GM23248 (cell line): ENCODE measurements around the gene TTC3. TPM values are rescaled to one million over a fixed set of nuclear protein-coding genes. Genes with fewer than 3 reads are reported as not detected.

Source experiments
- DNase-seq: peaks from one replicate; pipeline ENCODE4 v3.0.0-alpha.2; 2015
- H2AFZ ChIP-seq: fragments of 200-600 bp; sonication (generic); 2 replicates; pipeline ENCODE4 v1.6.1; 2016; ENCODE audit warnings: antibody characterized with exemption
- H3F3A ChIP-seq: fragments of 200-600 bp; sonication (generic); 2 replicates; pipeline ENCODE4 v1.6.1; 2016; ENCODE audit warnings: mild to moderate bottlenecking, antibody characterized with exemption, mixed run types; ENCODE audit not compliant: insufficient read depth
- H3K27ac ChIP-seq: fragments of 200-600 bp; sonication (generic); 2 replicates; pipeline ENCODE4 v1.5.1; 2016; ENCODE audit warnings: mild to moderate bottlenecking
- H3K27me3 ChIP-seq: fragments of 200-600 bp; sonication (generic); replicated peaks from 2 replicates; pipeline ENCODE4 v1.6.1; 2016; ENCODE audit warnings: mild to moderate bottlenecking; ENCODE audit not compliant: insufficient read depth
- H3K36me3 ChIP-seq: fragments of 200-600 bp; sonication (generic); 2 replicates; pipeline ENCODE4 v1.6.1; 2016; ENCODE audit warnings: low read depth, mild to moderate bottlenecking
- H3K4me1 ChIP-seq: fragments of 200-600 bp; sonication (generic); 2 replicates; pipeline ENCODE4 v1.6.1; 2016; ENCODE audit warnings: mild to moderate bottlenecking; ENCODE audit not compliant: insufficient read depth
- H3K4me2 ChIP-seq: fragments of 200-600 bp; sonication (generic); one replicate; pipeline ENCODE4 v1.6.1; 2016; ENCODE audit warnings: mild to moderate bottlenecking; ENCODE audit not compliant: unreplicated experiment
- H3K4me3 ChIP-seq: fragments of 200-600 bp; sonication (generic); 2 replicates; pipeline ENCODE4 v1.5.1; 2016; ENCODE audit warnings: mild to moderate bottlenecking
- H3K79me2 ChIP-seq: fragments of 200-600 bp; sonication (generic); 2 replicates; pipeline ENCODE4 v1.6.1; 2016; ENCODE audit warnings: mild to moderate bottlenecking; ENCODE audit not compliant: insufficient read depth
- H3K9ac ChIP-seq: fragments of 200-600 bp; sonication (generic); 2 replicates; pipeline ENCODE4 v1.6.1; 2016; ENCODE audit warnings: mild to moderate bottlenecking
- H3K9me2 ChIP-seq: fragments of 200-600 bp; sonication (generic); 2 replicates; pipeline ENCODE4 v1.6.1; 2016; ENCODE audit warnings: mixed run types, mild to moderate bottlenecking, moderate library complexity; ENCODE audit not compliant: insufficient read depth
- H3K9me3 ChIP-seq: fragments of 200-600 bp; sonication (generic); one replicate; pipeline ENCODE4 v1.6.1; 2017; ENCODE audit warnings: low read depth
- H4K20me1 ChIP-seq: fragments of 200-600 bp; sonication (generic); 2 replicates; pipeline ENCODE4 v1.6.0; 2016; ENCODE audit not compliant: insufficient read depth
- EZH2 ChIP-seq: fragments of 200-600 bp; sonication (generic); IDR thresholded peaks from 2 replicates; pipeline ENCODE4 v1.6.1; 2018; ENCODE audit warnings: antibody characterized with exemption, mild to moderate bottlenecking; ENCODE audit not compliant: insufficient read depth, poor library complexity, severe bottlenecking
- EZH2phosphoT487 ChIP-seq: fragments of 200-600 bp; sonication (generic); IDR thresholded peaks from 2 replicates; pipeline ENCODE4 v1.6.1; 2018; ENCODE audit warnings: antibody characterized with exemption, moderate library complexity, mild to moderate bottlenecking, low read depth; ENCODE audit not compliant: insufficient read depth
- WGBS, 2 experiments: methylation state at CpG; one replicate each; pipeline ENCODE4 v1.1.6; 2015 to 2017; ENCODE audit warnings: low lambda C conversion rate in 2 of 2, low coverage in 1 of 2; ENCODE audit errors: missing lambda C conversion rate in 2 of 2; 5-methylcytosine and 5-hydroxymethylcytosine counted together
- in situ Hi-C: fragments of 300-500 bp; cut with MboI; formaldehyde crosslinking; loops from 2 replicates; pipeline ENCODE4 v1.15.0; 2020
- polyA plus RNA-seq: library from polyadenylated mRNA; unstranded; fragments of >200 nt; fragmentation: Nextera tagmentation; extraction: Ambion mirVana; gene quantifications from 2 replicates; pipeline ENCODE4 v1.2.1, GENCODE V29; 2016
- total RNA-seq: library from RNA; depleted of rRNA; stranded (reverse); fragments of >200 nt; shearing (Covaris generic); gene quantifications from 2 replicates; pipeline ENCODE4 v1.2.3, GENCODE V29; 2014

TTC3 gene
- total and polyA plus RNA-seq, 2 experiments from 2014 or later: 204 to 216 TPM

- H3K4me2 ChIP-seq: no peak overlapping the region
- no peak overlapping the region for H2AFZ ChIP-seq
- 0 out of 2 replicates have a peak, but pooled peaks cover 13% of the 10 kb centered on the region for H3F3A ChIP-seq
- no peak for DNase-seq
- no peaks in the 10 kb centered on the region for H3K9me2 ChIP-seq
- H3K9me3 ChIP-seq: no peaks in the 10 kb centered on the region
- in situ Hi-C loops: no loop called here
- H3K79me2 ChIP-seq: peaks cover 21% of the 10 kb centered on the region
- H3K27ac ChIP-seq: no peak overlapping the region
- 93 to 97% methylated on average over 35 to 37 of the region's 38 CpGs for WGBS, 2 experiments
- TF ChIP-seq EZH2: no peak
- no peaks in the 10 kb centered on the region for H3K4me1 ChIP-seq
- no peak overlapping the region for H3K4me3 ChIP-seq
- H4K20me1 ChIP-seq: no peaks in the 10 kb centered on the region
- H3K27me3 ChIP-seq: no peaks in the 10 kb centered on the region
- H3K9ac ChIP-seq: no peak overlapping the region
- H3K36me3 ChIP-seq: peaks cover 36% of the 10 kb centered on the region
Observed at GRCh38 chr21:37227071-37228002, 154.3 kb downstream of the TTC3 start.

- no peaks in the 10 kb centered on the region for H3K27me3 ChIP-seq
- no peak overlapping the region for H3K4me2 ChIP-seq
- H3K4me3 ChIP-seq: no peak overlapping the region
- H3K9ac ChIP-seq: no peak overlapping the region
- DNase-seq: no peak
- no peaks in the 10 kb centered on the region for H4K20me1 ChIP-seq
- in situ Hi-C loops: no loop called here
- no peaks in the 10 kb centered on the region for H3K4me1 ChIP-seq
- 98 to 99% methylated on average over 15 to 16 of the region's 16 CpGs for WGBS, 2 experiments
- H3K9me3 ChIP-seq: no peaks in the 10 kb centered on the region
- H3K9me2 ChIP-seq: no peaks in the 10 kb centered on the region
- 0 out of 2 replicates have a peak, but pooled peaks cover 11% of the 10 kb centered on the region for H3F3A ChIP-seq
- no peak for TF ChIP-seq EZH2phosphoT487
- TF ChIP-seq EZH2: no peak
- peaks cover 35% of the 10 kb centered on the region for H3K36me3 ChIP-seq
- no peak overlapping the region for H3K27ac ChIP-seq
- no peak overlapping the region for H2AFZ ChIP-seq
- peaks cover 21% of the 10 kb centered on the region for H3K79me2 ChIP-seq
Observed at GRCh38 chr21:37228003-37228400, 154.9 kb downstream of the TTC3 start.

- no peak for TF ChIP-seq EZH2
- no peak for TF ChIP-seq EZH2phosphoT487
- Histone ChIP-seq H3K27ac (no peak overlapping the region), H3K4me2 (no peak overlapping the region), H3K9ac (no peak overlapping the region), H3K9me2 (no peaks in the 10 kb centered on the region), H3K4me1 (no peaks in the 10 kb centered on the region), H3K79me2 (peaks cover 11% of the 10 kb centered on the region; the same call in 1 of the 2 replicates), H3K27me3 (no peaks in the 10 kb centered on the region), H3K36me3 (peaks cover 14% of the 10 kb centered on the region), H3K4me3 (no peak overlapping the region), H3K9me3 (no peaks in the 10 kb centered on the region), H2AFZ (no peak overlapping the region), H4K20me1 (no peaks in the 10 kb centered on the region), H3F3A (no peaks in the 10 kb centered on the region)
- WGBS, 2 experiments: 90 to 92% methylated on average over 23 of the region's 23 CpGs
- no peak for DNase-seq
- in situ Hi-C loops: no loop called here
Observed at GRCh38 chr21:37230632-37231248, 157.7 kb downstream of the TTC3 start.

- TF ChIP-seq EZH2phosphoT487 (no peak), EZH2 (no peak)
- no peaks in the 10 kb centered on the region for H3K9me3 ChIP-seq
- DNase-seq: no peak
- H4K20me1 ChIP-seq: no peaks in the 10 kb centered on the region
- no peak overlapping the region for H3K27ac ChIP-seq
- H3K36me3 ChIP-seq: peaks cover 14% of the 10 kb centered on the region
- H3F3A ChIP-seq: no peaks in the 10 kb centered on the region
- H3K27me3 ChIP-seq: no peaks in the 10 kb centered on the region
- no peaks in the 10 kb centered on the region for H3K4me1 ChIP-seq
- WGBS, 2 experiments: 84 to 87% methylated on average over 12 of the region's 12 CpGs
- H3K9me2 ChIP-seq: no peaks in the 10 kb centered on the region
- H3K9ac ChIP-seq: no peak overlapping the region
- H3K4me2 ChIP-seq: no peak overlapping the region
- in situ Hi-C loops: no loop called here
- no peak overlapping the region for H3K4me3 ChIP-seq
- H3K79me2 ChIP-seq: peaks cover 14% of the 10 kb centered on the region; the same call in 1 of the 2 replicates
- no peak overlapping the region for H2AFZ ChIP-seq
Observed at GRCh38 chr21:37231249-37231645, 158.2 kb downstream of the TTC3 start.
